ENCODE data around the gene CCDC157. TPM values are rescaled to one million over a fixed set of nuclear protein-coding genes. Genes with fewer than 3 reads are reported as not detected.

CCDC157 gene
- total RNA-seq, 2 donors from 2014 or later: 6.1 to 7.2 TPM

DNA sequence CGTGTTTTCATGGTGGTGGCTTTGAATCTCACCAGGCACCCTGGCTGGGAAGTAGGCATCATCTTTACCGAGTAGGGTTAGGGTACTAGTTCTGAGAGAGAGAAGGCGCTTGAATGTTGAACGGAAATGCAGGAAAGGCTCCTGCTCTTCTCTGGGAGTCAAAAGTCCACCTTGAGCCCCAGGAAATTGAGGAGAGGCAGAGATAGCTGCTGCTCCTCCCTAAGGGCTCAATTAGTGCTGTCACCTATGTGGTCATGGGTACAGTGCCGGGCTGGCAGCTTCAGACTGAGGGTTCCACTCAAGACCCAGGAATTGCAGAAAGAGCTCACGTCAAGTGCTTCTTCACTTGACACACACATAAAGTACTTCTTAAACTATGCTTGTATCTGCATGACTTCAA is 1.7 kb downstream of the CCDC157 start:
- no peak overlapping the region for H3K4me3 Mint-ChIP-seq

DNA sequence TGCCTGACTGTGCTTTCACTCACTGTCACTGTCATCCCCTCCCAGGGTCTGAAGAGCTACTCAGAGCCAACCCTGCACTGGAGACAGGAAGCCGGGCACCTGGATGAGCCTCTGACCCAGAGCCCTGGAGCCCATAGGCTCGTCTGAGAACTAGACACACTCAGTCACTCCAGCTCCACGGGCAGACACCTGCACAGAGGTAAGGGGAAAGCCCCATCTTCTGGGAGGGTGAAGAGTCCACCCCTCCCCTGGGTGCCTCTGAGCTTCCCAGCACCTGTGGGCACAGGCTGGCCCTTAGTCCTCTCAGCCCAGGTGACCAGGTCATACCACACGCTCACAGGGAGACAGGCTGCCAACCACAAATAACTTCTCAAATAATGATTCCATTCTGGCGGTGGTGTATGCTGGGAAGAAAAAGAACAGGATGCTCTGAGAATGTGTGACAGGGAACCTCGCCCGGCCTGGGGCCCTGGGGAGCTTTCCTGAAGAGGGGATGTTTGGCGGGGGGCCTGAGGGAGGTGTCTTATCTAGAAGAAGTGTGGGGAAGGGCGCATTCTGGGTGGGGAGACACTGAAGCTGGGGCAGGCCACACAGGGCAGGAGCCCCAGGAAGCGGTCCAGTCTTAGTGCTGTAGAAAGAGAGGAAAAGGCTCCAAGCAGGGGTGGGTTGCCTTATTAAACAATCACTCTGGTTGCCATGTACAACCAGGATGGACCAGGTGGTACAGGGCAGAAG is 5.3 kb downstream of the CCDC157 start:
- Histone ChIP-seq H3K27me3 (ENCODE audit: control insufficient read depth, insufficient read depth, low read length, poor library complexity, severe bottlenecking) (no peaks in the 10 kb centered on the region), H3K9ac (ENCODE audit: extremely low read depth, low read length, poor library complexity, severe bottlenecking) (no peak overlapping the region), H3K4me3 (ENCODE audit: low read length) (no peak overlapping the region), H3K36me3 (ENCODE audit: control insufficient read depth, insufficient read depth, low read length) (peaks cover 8% of the 10 kb centered on the region), H3K27ac (ENCODE audit: low read depth, low read length) (no peak overlapping the region), H3K9me3 (ENCODE audit: control insufficient read depth, low read length) (no peaks in the 10 kb centered on the region), H3K4me1 (ENCODE audit: control insufficient read depth, insufficient read depth, low read length) (peaks cover 5% of the 10 kb centered on the region)
- H3K27me3 Mint-ChIP-seq (ENCODE audit: insufficient read depth): peaks cover under 1% of the 10 kb centered on the region
- peak overlapping the region; percentile 17 for H3K27ac Mint-ChIP-seq
- TF ChIP-seq CTCF (conservative IDR thresholded peaks at IDR 0.05): no peak
- peaks cover 18% of the 10 kb centered on the region for H3K4me1 Mint-ChIP-seq
- H3K36me3 Mint-ChIP-seq (ENCODE audit: low read depth): peaks cover 10% of the 10 kb centered on the region
- H3K9me3 Mint-ChIP-seq: no peaks in the 10 kb centered on the region
- DNase-seq: no peak
- H3K4me3 Mint-ChIP-seq: no peak overlapping the region
- 83% methylated on average over 6 to 10 of the region's 10 CpGs for WGBS, 2 experiments (ENCODE audit: insufficient coverage in 1 of 2, insufficient read length in 1 of 2)

More for the DNA sequence above, 1.7 kb downstream of the CCDC157 start:
- Mint-ChIP-seq H3K36me3 (ENCODE audit: low read depth) (peaks cover 5% of the 10 kb centered on the region), H3K4me1 (peaks cover 36% of the 10 kb centered on the region), H3K27me3 (ENCODE audit: insufficient read depth) (peaks cover 2% of the 10 kb centered on the region), H3K27ac (no peak overlapping the region), H3K9me3 (no peaks in the 10 kb centered on the region)
- Histone ChIP-seq H3K4me3 (ENCODE audit: low read length) (no peak overlapping the region), H3K27me3 (ENCODE audit: control insufficient read depth, insufficient read depth, low read length, poor library complexity, severe bottlenecking) (no peaks in the 10 kb centered on the region), H3K36me3 (ENCODE audit: control insufficient read depth, insufficient read depth, low read length) (peaks cover 8% of the 10 kb centered on the region), H3K9me3 (ENCODE audit: control insufficient read depth, low read length) (no peaks in the 10 kb centered on the region), H3K4me1 (ENCODE audit: control insufficient read depth, insufficient read depth, low read length) (peaks cover 5% of the 10 kb centered on the region), H3K27ac (ENCODE audit: low read depth, low read length) (no peak overlapping the region), H3K9ac (ENCODE audit: extremely low read depth, low read length, poor library complexity, severe bottlenecking) (no peak overlapping the region)
- WGBS, 2 experiments (ENCODE audit: insufficient coverage in 1 of 2, insufficient read length in 1 of 2): 91 to 93% methylated on average over 4 to 6 of the region's 6 CpGs
- DNase-seq: no peak
- TF ChIP-seq CTCF (conservative IDR thresholded peaks at IDR 0.05): no peak

DNA sequence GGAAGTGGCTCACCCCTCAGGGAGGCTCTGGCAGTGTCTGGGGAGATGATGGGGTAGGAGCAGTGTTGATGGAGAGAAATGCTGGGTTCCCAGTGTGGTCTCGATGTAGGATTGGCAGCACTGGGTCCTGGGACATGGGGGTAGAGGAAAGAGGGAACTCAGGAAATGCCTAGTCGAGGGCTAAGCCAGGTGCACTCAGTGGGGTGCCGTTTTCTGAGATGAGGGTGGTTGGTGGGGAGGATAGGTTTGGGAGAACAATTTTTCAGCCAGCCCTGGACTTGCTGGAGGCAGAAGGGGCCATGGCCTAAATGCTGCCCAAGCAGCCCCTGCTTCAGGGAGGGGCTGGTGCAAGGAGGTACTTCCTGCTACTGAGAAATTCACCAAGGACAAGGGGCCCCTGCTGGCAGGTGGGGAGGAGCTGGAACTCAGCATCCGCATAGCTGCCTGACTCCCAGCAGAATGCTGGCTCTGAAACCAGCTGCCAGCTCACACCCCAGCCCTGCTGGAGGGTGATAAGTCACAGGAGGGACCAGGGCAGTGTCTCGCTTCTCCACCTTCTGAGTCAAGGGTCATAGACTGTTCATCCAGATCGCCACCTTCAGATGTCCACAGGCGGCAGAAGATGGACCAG is 6.0 kb downstream of the CCDC157 start:
- TF ChIP-seq CTCF (conservative IDR thresholded peaks at IDR 0.05): peak; percentile 18
- peak overlapping the region; percentile 5 for H3K27ac Mint-ChIP-seq
- peaks cover 10% of the 10 kb centered on the region for H3K36me3 Mint-ChIP-seq (ENCODE audit: low read depth)
- no peak overlapping the region for H3K4me3 Mint-ChIP-seq
- Histone ChIP-seq H3K27ac (ENCODE audit: low read depth, low read length) (no peak overlapping the region), H3K36me3 (ENCODE audit: control insufficient read depth, insufficient read depth, low read length) (peaks cover 8% of the 10 kb centered on the region), H3K4me1 (ENCODE audit: control insufficient read depth, insufficient read depth, low read length) (peaks cover 5% of the 10 kb centered on the region), H3K4me3 (ENCODE audit: low read length) (no peak overlapping the region), H3K27me3 (ENCODE audit: control insufficient read depth, insufficient read depth, low read length, poor library complexity, severe bottlenecking) (no peaks in the 10 kb centered on the region), H3K9ac (ENCODE audit: extremely low read depth, low read length, poor library complexity, severe bottlenecking) (no peak overlapping the region), H3K9me3 (ENCODE audit: control insufficient read depth, low read length) (no peaks in the 10 kb centered on the region)
- no peaks in the 10 kb centered on the region for H3K9me3 Mint-ChIP-seq
- WGBS, 2 experiments (ENCODE audit: insufficient coverage in 1 of 2, insufficient read length in 1 of 2): 66% methylated on average over 3 to 7 of the region's 7 CpGs
- DNase-seq: peak; percentile 88
- no peaks in the 10 kb centered on the region for H3K27me3 Mint-ChIP-seq (ENCODE audit: insufficient read depth)
- peaks cover 18% of the 10 kb centered on the region for H3K4me1 Mint-ChIP-seq

Data from endodermal cell (in vitro differentiated cells).